Stimulated activated CD8-positive, alpha-beta memory T cell treated with anti-CD3 and anti-CD28 coated beads, Interleukin-4, amount 100 ng/mL, for 1 hour (primary cell): ENCODE results near the gene NLRP5.

Experiments used
- DNase-seq, 2 donors: peaks; one replicate each; pipeline ENCODE4 v3.0.0-alpha.2; 2020; ENCODE audit warnings: low read depth in 2 of 2, low spot score in 1 of 2

NLRP5 gene

DNA sequence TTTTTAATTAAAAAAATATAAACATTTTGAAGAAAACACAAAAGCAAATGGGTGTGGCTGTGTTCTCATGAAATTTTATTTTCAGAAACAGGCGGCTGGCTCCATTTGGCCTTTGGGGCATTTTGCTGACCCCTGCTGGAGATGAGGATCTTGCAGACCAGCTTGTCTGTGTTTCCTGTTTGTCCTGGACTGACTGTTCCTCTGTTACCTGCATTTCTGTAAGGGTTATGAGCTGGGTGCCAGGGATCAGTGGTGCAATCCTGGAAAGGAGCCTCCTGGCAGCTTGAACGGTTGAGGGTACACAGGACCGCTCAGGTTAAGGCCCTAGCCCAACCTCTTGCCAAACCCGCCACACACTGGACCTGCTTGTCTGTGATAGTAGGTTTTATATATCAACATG is 84.6 kb downstream of the NLRP5 start:
- no peak for DNase-seq

DNA sequence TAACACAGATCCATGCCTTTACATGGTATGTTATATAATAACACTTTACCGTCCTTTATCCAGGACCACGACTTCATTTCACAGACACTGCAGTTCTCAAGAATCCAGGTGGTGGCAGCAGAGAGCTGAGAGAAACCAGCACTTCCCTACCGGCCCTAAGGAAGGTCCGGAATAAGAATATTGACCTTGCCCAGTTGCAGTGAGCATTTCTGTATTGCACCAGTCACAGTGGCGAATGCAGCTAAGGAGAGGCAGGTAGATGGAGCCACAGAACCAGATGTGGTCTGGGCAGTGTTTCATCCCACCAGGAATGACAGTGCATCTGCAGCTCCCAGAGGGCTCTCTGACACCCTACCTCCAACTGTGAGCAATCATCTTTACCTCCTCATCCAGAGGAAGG is 89.9 kb downstream of the NLRP5 start:
- DNase-seq = no peak

DNA sequence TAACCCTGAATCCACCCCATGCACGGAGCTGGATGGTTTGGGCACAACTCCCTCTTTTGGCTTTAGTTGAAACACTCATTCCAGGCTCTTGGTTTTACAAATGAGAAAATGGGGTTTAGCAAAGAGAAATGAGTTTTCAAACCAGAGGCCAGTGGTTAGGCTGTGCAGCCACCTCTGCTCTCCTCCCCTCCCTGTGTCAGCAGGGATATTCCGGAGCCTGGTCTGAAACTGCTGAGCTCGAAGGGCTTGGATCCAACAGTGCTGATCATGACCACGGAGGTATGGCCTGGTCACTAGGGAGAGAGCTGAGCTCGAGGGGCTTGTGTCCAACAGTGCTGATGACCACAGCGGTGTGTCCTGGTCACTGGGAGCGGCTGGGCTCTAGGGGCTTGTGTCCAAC is 93.0 kb downstream of the NLRP5 start:
- DNase-seq = no peak

DNA sequence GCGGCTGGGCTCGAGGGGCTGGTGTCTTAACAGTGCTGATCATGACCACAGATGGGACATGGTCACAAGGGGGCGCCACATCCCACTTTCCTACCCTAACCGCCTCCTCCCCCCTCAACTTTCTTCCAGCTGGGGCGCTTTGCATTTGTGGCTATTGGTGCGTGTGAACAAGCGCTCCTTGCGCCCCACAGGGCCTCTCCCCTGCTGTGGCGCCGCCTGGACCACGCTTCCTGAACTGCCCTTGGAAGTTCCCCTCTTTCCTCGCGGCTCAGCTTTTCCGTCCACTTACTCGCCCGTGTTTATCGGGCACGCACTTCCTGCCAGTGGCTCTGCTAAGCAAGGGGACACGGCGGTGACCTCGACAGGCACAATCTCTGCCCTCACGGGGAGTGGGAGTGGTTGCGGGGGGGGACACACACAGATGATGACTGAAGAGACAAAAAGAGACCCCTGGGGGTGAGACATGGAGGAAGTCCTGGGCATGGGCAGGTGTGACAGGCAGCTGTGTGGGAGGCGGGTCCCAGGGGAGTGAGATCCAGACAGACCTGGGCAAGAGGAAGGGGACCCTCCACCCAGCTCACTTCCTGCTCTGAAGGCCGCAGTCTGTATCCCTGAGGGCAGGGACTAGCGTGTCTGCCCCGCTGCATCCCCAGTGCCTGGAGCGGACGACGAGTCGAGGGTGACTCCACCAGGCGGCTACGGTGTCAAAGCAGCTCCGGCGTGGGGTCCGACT is 94.3 kb downstream of the NLRP5 start:
- peak; percentile 44 to 45 for DNase-seq

DNA sequence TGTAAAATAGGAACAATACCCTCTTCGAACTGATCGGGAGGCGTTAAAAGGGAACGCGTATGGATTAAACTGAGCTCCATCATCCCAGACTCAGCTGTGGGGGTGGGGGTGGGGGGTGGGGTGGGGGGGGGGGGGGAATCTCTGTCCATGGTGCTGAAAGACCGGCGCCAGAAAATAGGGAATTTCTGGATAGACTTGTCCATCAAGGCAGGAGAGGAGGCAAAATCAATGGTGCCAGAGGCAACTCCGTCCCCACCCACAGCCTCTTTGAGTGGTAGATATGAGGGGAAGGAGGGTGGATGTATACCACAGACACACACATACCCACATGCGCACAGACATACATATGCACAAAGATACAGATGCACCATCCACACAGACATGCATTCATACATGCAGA is 97.1 kb downstream of the NLRP5 start:
- no peak for DNase-seq

DNA sequence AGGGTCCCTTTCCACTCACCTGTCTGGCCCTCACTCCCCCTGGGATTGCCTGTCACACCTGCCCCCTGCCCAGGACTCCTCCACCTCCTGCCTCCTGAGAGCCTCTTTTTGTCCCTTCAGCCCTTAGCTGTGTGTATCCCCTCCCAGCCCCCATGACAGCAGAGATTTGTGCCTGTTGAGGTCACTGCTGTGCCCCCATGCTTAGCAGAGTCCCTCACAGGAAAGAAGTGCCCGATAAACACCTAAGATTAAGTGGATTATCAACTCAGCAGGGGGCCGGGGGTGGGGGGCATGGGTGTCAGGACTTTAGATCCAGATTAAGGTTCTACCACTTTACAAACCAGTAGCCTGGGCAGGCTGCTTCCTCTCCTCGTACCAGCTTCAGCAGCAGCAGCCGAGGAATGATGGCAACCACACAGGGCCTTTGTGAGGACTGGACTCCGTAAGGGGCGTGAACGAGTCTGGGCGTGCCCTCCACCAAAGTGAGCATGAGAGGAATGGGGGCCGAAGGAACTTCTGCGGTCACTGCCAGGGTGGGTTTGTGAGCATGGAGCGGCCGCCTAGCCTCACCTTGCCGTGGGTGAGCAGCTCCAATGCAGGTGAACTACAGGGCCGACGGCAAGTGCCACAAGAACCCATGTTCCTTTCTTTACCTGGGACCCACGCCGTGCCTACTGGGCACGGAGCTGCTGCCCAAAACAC is 98.4 kb downstream of the NLRP5 start:
- DNase-seq = no peak

DNA sequence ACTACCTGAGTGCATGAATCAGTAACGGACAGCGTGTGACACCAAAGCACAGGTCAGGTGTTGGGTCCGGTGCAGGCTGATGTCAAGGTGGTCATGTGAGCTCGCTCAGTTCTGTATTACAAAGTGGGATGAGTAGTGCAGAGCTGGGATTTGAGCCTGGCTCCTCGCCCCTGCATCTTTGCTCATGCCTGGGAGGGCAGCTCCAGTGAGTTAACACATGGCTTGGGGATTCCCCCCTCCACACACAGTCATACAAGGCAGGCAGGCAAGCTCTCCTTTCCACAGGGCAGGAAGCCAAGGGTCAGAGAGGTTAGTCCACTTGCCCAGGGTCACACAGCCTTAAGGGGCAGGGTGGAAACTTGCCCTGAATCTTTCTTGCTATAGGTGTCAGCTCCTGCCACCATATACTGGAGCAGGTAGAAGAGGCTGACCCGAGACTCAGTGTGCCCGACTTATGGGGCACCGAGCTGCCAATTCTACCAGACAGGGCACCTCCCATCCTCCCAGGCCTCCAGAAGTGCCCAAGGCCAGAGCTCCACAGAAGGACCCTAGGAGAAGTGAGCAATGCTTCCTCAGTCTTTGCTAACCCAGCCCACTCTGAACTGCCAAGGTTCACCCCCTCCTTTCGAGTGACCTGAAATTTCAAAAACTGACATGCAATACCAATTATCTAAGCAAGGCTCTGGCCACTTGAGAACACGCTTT is 99.1 kb downstream of the NLRP5 start:
- no peak for DNase-seq

DNA sequence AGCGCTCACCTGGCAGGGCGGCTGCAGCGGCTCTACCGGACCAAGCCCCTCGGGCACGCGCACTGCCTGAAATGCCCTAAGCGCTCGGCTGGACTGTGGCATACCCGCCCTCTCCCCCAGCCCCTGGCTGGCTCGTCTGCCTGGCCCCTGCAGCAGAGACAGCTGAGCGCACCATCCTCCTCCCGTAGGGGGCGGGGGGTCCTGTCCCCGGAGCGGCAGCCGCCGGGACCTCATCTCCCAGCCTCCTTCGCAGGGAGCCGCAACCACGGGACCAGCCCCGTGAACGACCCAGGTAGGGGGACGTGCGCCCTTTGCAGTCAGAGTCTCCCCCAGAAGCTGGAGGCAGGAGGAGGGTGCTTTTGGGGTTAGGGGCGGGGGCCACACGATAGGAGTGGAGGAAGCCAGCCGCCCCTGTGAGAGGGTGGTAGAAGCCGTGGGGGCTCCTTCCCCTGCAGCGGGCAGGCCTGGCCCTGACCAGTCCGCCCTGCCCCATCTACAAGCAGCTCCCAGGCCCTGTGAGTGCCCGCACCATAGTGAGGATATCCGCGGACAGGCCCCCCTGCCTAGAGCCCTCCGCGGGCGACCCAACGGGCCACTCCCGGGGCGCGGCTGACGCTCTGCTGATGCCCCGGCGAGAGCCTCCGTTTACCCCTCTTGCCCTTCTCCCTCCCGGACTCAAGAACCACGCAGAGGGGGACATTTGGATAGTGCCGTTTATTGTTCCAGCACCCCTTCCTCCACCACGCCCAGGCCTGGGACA is 100.3 kb downstream of the NLRP5 start:
- DNase-seq = no peak

DNA sequence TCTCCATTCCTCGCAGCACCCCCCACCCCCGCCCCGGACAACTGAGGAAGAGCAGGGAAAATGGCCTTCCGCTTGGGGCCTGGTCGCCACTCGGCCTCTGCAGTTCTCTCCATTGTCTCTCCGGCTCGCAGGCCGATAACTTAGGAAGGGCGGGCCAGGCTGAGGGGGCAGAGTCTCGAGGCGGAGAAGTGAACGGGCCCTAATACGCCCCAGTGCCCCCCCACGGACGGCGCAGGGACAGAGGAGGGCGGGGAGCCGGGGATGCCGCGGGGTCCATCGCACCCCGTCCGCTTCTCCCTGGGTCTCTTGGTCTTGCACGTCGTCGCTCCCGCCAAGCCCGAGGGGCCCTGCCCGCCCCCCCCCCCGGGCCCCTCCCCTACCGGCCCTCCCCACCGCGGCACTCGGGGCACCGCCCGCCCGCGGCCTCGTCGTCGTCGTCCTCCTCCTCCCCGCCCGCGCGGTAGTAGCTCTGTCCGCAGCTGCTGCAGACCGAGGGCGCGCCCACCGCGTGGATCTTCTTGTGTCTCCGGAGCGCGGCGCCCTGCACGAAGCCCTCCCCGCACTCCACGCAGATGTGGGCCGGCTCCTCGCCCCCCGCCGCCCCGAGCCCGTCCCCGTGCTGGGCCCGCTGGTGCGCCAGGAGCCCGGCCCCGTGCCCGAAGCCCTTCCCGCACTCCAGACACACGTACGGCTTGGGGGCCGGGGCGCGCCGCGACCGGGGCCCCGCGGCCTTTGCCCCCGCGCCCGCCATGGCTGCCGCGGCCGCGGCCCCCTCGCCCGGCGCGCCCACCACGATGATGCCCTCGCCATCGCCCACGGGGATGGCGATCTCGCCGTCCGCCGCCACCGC is 101.3 kb downstream of the NLRP5 start:
- no peak for DNase-seq

DNA sequence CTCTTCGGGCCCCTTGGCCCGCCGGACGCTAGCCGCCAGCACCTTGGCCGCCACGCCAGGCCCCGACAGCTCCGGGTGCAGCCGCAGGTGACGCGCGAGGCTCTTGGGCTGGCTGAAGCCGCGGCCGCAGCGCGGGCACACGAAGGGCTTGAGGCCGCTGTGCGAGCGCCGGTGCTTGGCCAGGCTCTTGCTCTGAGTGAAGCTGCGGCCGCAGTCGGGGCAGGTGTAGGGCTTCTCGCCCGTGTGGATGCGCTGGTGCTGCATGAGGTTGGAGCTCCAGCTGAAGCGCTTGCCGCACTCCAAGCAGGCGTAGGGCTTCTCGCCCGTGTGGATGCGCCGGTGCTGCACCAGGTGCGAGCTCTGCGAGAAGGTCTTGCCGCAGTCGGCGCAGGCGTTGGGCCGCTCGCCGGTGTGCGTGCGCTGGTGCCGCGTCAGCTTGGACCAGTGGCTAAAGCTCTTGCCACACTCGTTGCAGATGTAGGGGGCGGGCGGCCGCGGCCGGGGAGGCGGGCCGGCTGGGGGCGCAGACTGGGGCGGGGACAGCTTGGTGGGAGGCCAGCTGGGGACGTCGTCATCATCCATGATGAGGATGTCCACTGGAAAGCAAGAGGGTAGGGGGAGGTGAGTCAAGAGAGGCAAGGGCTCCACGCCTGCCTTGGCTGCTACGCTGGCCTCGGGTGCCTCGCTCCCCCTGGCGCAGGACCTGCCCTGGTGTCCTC is 102.1 kb downstream of the NLRP5 start:
- no peak for DNase-seq

DNA sequence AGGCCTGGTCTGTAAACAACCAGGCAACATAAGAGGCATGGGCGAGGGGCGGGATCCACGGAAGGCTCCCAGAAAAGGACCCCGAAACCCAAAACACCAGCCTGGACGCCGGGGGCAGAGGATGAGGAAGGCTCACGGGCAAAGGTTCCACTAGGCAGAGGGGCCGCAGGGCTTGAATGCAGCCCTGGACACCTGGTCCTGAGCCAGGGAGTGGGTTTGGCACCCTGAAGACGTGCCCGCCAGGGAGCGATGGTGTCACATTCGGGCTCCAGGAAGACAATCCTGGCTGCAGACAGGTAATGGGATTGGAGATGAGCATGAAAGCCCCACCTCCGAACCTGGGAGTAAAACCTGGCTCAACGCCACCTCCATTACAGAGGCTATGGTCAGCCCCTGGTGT is 102.8 kb downstream of the NLRP5 start:
- DNase-seq = no peak

DNA sequence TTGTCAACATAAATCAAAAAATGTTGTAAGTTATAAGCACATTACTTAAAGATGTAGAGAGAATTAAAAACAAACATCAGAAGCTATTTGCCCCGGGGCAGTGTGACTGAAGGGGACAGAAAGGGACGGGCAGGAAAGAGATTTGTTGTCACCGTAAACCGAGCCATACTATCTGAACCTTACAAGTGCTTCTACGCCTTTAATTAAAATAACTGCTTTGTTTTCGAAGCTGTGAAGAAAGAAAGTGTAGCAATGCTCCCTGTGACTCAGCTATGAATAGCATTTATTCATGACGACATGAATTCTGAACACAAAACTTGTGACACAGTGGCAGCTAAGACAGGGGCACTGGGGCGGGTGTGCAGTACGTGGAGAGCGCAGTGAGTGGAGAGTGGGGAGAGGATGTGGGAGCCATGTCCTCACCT is 104.5 kb downstream of the NLRP5 start:
- DNase-seq = no peak

DNA sequence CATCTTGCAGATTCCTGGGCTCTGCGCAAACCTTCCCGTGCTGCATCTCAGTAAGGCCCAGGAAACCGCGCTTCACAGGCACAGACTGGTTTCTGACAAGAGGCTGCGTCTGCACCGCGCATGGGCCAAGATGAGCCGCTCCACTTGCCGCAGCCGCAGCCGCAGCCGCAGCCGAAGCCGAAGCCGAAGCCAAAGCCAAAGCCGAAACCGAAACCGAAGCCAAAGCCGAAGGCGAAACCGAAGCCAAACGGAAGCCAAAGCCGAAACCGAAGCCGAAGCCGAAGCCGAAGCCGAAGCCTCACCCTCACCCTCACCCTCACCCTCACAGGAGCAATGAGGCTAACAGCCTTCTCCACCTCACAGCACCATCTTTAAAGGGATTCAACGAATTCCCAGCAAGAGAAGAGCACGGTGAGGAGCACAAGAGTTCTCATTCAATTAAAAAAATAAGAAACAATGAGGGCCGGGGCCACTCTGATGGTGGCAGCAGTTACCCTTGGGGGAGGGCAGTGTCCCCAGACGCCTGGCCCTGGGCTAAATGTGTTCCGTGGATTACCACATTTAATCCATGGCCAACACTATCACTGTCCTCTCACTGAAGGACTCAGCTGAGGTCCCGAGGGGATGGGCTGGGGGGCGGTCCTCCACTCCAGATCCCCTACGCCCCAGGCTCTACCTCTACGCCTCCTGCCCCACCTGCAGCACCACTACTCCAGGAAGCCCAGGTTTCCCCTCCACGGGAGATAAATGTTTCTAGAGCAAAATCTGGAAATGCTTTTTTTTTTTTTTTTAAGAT is 105.4 kb downstream of the NLRP5 start:
- DNase-seq = no peak

DNA sequence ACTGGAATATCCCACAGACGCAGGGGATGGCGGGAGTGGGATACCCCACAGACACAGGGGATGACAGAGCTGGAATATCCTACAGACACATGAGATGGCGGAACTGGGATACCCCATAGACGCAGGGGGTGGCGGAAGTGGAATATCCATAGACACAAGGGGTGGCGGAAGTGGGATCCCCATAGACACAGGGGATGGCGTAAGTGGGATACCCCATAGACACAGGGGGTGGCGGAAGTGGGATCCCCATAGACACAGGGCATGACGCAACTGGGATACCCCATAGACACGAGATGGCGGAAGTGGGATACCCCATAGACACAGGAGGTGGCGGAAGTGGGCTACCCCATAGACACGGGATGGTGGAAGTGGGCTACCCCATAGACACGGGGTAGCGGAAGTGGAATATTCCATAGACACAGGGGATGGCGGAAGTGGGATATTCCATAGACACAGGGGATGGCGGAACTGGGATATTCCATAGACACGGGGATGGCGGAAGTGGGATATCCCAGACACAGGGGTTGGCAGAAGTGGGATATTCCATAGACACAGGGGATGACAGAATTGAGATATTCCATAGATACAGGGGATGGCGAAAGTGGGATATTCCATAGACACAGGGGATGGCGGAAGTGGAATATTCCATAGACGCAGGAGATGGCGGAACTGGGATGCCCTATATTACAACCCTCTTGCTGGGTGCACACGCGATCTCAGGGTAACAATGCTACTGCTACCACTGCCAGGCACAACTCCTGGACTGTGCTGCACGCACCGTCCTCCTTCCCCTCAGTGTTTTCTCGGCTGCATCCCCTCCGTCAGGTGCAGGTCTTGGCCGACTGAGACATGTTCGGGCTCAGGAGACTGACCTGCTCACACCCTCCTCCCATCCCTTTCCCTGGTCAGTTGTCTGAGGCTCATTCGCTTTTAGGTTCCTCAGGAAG is 106.4 kb downstream of the NLRP5 start:
- DNase-seq = no peak

DNA sequence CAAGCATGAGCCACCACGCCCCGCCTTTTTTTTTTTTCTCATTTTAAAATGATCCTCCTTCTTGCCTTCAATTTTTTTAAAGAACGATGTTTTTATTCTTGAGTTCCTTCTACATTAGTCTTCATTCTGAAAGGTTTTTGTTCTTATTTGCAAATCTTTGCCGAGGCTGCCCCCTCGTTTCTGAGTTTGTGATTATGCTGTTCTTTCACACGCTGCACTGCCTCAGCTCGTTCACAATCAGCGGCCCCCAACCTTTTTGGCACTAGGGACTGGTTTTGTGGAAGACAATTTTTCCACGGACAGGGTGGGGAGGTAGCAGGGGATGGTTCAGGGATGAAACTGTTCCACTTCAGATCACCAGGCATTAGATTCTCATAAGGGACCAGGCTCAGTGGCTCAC is 107.9 kb downstream of the NLRP5 start:
- no peak for DNase-seq

DNA sequence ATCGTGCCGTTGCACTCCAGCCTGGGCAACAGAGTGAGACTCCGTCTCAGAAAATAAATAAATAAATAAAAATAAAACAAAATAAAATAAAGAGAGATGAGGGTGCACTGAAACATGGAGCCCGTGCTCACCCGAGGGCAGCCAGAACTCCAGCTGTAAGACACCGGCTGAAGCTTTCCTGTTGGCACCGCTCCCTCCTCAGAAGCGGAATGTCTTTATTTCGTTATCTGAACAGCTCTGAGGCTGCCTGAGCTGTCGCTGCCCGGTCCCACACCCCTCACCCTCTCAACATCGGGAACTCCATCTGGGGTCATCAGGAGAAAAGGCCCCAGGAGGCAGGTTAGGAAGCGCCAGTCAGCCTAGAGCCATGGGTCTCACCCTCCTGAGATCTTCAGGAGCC is 110.1 kb downstream of the NLRP5 start:
- no peak for DNase-seq

DNA sequence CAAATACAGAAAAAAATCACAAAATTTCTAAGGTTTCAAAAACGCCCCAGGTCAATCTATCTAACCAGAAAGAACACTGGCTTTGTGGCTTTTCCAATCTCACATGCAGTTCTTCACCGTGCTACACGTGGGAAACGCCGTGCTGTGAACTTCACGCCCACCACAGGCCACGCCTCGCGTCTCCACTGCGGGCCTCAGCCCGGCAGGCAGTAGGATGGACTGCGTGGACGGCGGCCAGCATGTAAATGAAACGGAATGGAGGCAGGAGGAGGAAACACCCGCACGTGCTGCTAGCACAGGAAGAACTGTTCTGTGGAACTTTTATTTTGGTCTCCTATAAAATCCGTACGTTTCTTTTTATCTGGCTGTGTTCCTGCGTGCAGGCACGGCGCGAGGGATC is 110.7 kb downstream of the NLRP5 start:
- DNase-seq = no peak

DNA sequence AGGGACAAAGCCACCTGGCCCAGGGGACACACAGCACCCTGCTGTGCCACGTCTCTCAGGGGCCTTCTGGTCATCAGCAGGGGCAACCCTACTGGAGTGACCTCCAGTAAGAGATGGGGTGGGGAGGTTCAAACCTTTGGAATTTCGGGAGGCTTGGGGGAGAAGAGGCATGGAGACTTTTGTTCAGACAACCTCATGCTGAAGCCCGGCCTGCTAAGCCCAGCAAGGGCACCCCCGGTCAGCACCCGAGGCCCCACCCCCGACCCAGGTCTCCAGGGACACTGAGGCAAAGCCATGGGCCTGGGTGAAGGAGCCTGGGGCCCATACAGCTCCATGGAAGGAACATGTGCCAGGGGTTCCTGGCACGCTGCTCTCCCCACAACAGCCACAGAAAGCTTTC is 111.2 kb downstream of the NLRP5 start:
- DNase-seq = no peak
